ENCODE data around the gene NAGA. TPM values are rescaled to one million over a fixed set of nuclear protein-coding genes. Genes with fewer than 3 reads are reported as not detected.
A peak's percentile ranks its signal among the peaks of the same experiment; 100 is the strongest.

Gene NAGA
- total and polyA plus RNA-seq, 7 donors: 5.2 to 8.5 (median 7.3) TPM

GRCh38 chr22:42090596-42091454 lies 20.2 kb upstream of the NAGA start, which contains the start of gene NDUFA6:
NDUFA6 (minus strand) TSS chr22:42090772; CDS start chr22:42090744, 28 bp downstream.
- H3K27me3 ChIP-seq (ENCODE audit: insufficient read depth in 3 of 3, low read length in 2 of 3): no peaks in the 10 kb centered on the region
- intact Hi-C loops (cut with DNase I): loop anchor here (2.0 to 5.0 kb wide), 2 partner anchors 346 kb away; no protein-coding TSS in a partner anchor
- DNase-seq: peak; percentile 99
- H3K4me1 ChIP-seq: peaks cover 23% of the 10 kb centered on the region
- peak; percentile 92 to 96 (median 95) for ATAC-seq
- H3K9me3 ChIP-seq: no peaks in the 10 kb centered on the region
- H3K4me3 ChIP-seq: peak within 1 kb of the TSS; percentile 93
- 0 to 1% (median 0%) methylated on average over 54 to 71 of the region's 71 CpGs for WGBS, 3 donors
- H3K27ac ChIP-seq: peak within 1 kb of the TSS; percentile 98
- H3K36me3 ChIP-seq (ENCODE audit: insufficient read depth in 1 of 2, low read depth in 1 of 2): peaks cover 6 to 23% of the 10 kb centered on the region in 2 donors
- peak; percentile 93 for TF ChIP-seq CTCF (IDR thresholded peaks at IDR 0.05)

- H3K4me1 ChIP-seq: peaks cover 50% of the 10 kb centered on the region
- intact Hi-C loops (cut with DNase I): no loop called here
- WGBS, 3 donors: 40 to 43% (median 42%) methylated on average over 6 of the region's 6 CpGs
Observed at GRCh38 chr22:42086051-42086450, 15.4 kb upstream of the NAGA start.

GRCh38 chr22:42084874-42085273 lies 14.3 kb upstream of the NAGA start:
- H3K9me3 ChIP-seq: no peaks in the 10 kb centered on the region
- intact Hi-C loops (cut with DNase I): no loop called here
- WGBS, 3 donors: 83 to 95% (median 92%) methylated on average over 8 of the region's 8 CpGs
- no peaks in the 10 kb centered on the region for H3K27me3 ChIP-seq (ENCODE audit: insufficient read depth in 3 of 3, low read length in 2 of 3)
- H3K36me3 ChIP-seq (ENCODE audit: insufficient read depth in 1 of 2, low read depth in 1 of 2): peaks cover 8 to 64% of the 10 kb centered on the region in 2 donors
- no peak overlapping the region for H3K27ac ChIP-seq
- no peak for DNase-seq
- H3K4me1 ChIP-seq: peaks cover 57% of the 10 kb centered on the region
- no peak for TF ChIP-seq CTCF (IDR thresholded peaks at IDR 0.05)
- ATAC-seq: no peak
- H3K4me3 ChIP-seq: no peak overlapping the region

More at GRCh38 chr22:42086051-42086450, 15.4 kb upstream of the NAGA start:
- peak overlapping the region; percentile 32 for H3K27ac ChIP-seq
- no peak overlapping the region for H3K4me3 ChIP-seq
- peaks cover 8 to 64% of the 10 kb centered on the region in 2 donors for H3K36me3 ChIP-seq (ENCODE audit: insufficient read depth in 1 of 2, low read depth in 1 of 2)
- DNase-seq (no peak), ATAC-seq (no peak)
- H3K9me3 ChIP-seq: no peaks in the 10 kb centered on the region
- no peak for TF ChIP-seq CTCF (IDR thresholded peaks at IDR 0.05)
- H3K27me3 ChIP-seq (ENCODE audit: insufficient read depth in 3 of 3, low read length in 2 of 3): no peaks in the 10 kb centered on the region

GRCh38 chr22:42083119-42083518 lies 12.5 kb upstream of the NAGA start:
- Histone ChIP-seq H3K27me3 (ENCODE audit: insufficient read depth in 3 of 3, low read length in 2 of 3) (no peaks in the 10 kb centered on the region), H3K9me3 (no peaks in the 10 kb centered on the region), H3K27ac (no peak overlapping the region), H3K4me1 (peaks cover 50% of the 10 kb centered on the region), H3K36me3 (ENCODE audit: insufficient read depth in 1 of 2, low read depth in 1 of 2) (peaks cover 8 to 64% of the 10 kb centered on the region in 2 donors), H3K4me3 (no peak overlapping the region)
- TF ChIP-seq CTCF (IDR thresholded peaks at IDR 0.05): no peak
- ATAC-seq: no peak
- 91 to 93% (median 91%) methylated on average over 4 of the region's 4 CpGs for WGBS, 3 donors
- DNase-seq: no peak
- intact Hi-C loops (cut with DNase I): no loop called here
